ENCODE results near the gene FAM120B.

Gene FAM120B

GRCh38 chr6:170287371-170287876 lies 19.1 kb upstream of the FAM120B start:
- TF ChIP-seq ZNF8 (CRISPR knock-in tag; IDR thresholded peaks at IDR 0.05), result no peak
- no peak for ATAC-seq

GRCh38 chr6:170288091-170288631 lies 18.4 kb upstream of the FAM120B start:
- no peak for ATAC-seq
- no peak for TF ChIP-seq CREB5 (CRISPR knock-in tag; IDR thresholded peaks at IDR 0.05; ENCODE audit: low read depth)
- TF ChIP-seq TOX (CRISPR knock-in tag; IDR thresholded peaks at IDR 0.05; ENCODE audit: borderline replicate concordance), result no peak
- no peak for TF ChIP-seq POU6F1 (CRISPR knock-in tag; IDR thresholded peaks at IDR 0.05; ENCODE audit: borderline replicate concordance, low read depth)
- no peak for TF ChIP-seq GLIS3 (CRISPR knock-in tag; IDR thresholded peaks at IDR 0.05)
- TF ChIP-seq ZFP30 (CRISPR knock-in tag; IDR thresholded peaks at IDR 0.05), result no peak
- no peak for TF ChIP-seq RARB (CRISPR knock-in tag; IDR thresholded peaks at IDR 0.05)
- no peak for TF ChIP-seq ZNF565 (CRISPR knock-in tag; conservative IDR thresholded peaks at IDR 0.05; ENCODE audit: low read depth)
- no peak for TF ChIP-seq PATZ1 (CRISPR knock-in tag; IDR thresholded peaks at IDR 0.05; ENCODE audit: borderline replicate concordance)
- no peak for TF ChIP-seq TSHZ2 (CRISPR knock-in tag; IDR thresholded peaks at IDR 0.05)
- TF ChIP-seq CSRNP3 (CRISPR knock-in tag; IDR thresholded peaks at IDR 0.05), result no peak
- TF ChIP-seq ZNF8 (CRISPR knock-in tag; IDR thresholded peaks at IDR 0.05), result no peak
- TF ChIP-seq ZNF70 (CRISPR knock-in tag; IDR thresholded peaks at IDR 0.05), result no peak

- no peak for ATAC-seq
- TF ChIP-seq ZNF70 (CRISPR knock-in tag; IDR thresholded peaks at IDR 0.05) (no peak), ZFP3 (CRISPR knock-in tag; IDR thresholded peaks at IDR 0.05) (no peak), BACH2 (CRISPR knock-in tag; IDR thresholded peaks at IDR 0.05; ENCODE audit: borderline replicate concordance) (no peak), ZNF565 (CRISPR knock-in tag; conservative IDR thresholded peaks at IDR 0.05; ENCODE audit: low read depth) (no peak), POU6F1 (CRISPR knock-in tag; IDR thresholded peaks at IDR 0.05; ENCODE audit: borderline replicate concordance, low read depth) (no peak), CSDC2 (CRISPR knock-in tag; IDR thresholded peaks at IDR 0.05) (no peak), ZC3H10 (CRISPR knock-in tag; IDR thresholded peaks at IDR 0.05) (no peak), ARNTL (CRISPR knock-in tag; IDR thresholded peaks at IDR 0.05; ENCODE audit: borderline replicate concordance, low read depth) (no peak), ZNF8 (CRISPR knock-in tag; IDR thresholded peaks at IDR 0.05) (no peak), TSHZ2 (CRISPR knock-in tag; IDR thresholded peaks at IDR 0.05) (no peak), SNAI2 (CRISPR knock-in tag; IDR thresholded peaks at IDR 0.05) (no peak), RARB (CRISPR knock-in tag; IDR thresholded peaks at IDR 0.05) (no peak), ISL1 (CRISPR knock-in tag; IDR thresholded peaks at IDR 0.05) (no peak), CSRNP3 (CRISPR knock-in tag; IDR thresholded peaks at IDR 0.05) (no peak), PPARA (CRISPR knock-in tag; IDR thresholded peaks at IDR 0.05; ENCODE audit: borderline replicate concordance) (no peak)
Measured at GRCh38 chr6:170288852-170289179, 17.7 kb upstream of the FAM120B start.
